CD4-positive, alpha-beta T cell treated with Interferon gamma for 1 hour (primary cell): ENCODE results near the gene LRRK2.
"Not testable (repeated sequence)": the region's sequence is repeated elsewhere in the genome, so short reads cannot be mapped to it uniquely, and the experiment has no call there.

ENCODE experiments used
- DNase-seq: peaks from one replicate; pipeline ENCODE4 v3.0.0-alpha.2; 2020

The LRRK2 gene

DNA sequence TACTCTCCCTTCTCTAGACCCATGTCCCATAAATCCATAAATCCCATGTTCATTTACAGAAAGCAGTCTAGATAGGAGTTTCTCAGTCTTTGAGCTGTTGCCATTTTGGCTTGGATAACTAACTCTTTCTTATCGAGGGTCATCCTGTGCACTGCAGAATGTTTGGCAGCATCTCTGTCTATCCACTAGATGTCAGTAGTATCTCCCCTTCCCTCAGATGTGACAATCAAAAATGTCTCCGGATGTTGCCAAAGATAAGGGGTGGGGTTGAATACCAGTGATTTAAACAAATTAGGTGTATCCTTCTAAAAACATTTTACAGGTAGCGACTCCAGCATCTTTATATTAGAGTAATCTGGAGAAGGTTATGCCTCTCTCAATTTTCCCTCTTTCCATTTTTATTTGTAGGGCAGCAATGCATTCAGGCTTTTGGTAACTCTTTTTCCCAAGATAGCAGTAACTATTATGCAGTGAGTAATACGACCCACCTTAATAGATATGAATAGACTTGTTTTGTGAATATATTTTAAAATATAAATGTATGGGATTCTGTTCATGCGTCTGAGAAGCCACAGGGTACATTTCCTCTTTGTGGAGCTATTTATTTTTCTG is 100.7 kb downstream of the LRRK2 start:
- DNase-seq, result no peak

DNA sequence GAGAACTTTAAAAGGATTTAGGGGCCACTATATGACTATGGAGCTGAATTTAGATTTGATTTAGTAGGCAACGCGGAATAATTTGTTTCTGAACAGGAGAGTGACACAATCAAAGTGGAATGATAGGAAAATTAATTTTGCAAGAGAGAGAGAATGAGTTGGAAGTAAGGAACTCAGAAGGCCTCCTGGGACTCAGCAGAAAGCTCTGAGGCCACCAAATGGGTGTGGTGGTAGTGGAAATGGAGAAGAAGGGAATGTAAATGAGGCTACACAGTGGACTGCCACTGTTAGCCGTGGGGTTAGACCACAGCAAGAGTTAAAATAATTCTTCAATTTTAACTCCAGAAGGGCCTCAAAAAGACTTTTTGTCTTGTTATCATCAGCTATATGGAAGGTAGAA is 102.7 kb downstream of the LRRK2 start:
- DNase-seq, result no peak

DNA sequence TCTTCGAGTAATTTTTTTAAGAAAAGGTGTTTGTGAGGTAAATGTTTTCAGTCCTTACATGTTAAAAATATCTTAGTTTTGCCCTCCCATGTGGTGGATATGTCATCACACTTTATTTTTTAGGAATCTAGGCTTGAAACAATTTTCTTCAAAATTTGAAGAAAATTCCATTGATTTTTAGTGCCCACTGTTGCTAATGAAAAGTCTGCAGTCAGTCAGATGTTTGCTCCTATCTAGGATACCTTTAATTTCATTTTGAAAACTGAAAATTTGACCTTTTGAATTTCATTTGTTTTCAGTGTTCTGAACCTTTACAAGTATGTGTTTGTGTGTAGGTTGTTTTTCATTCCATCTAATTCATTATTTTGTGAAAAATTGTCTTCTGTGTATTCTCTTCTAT is 105.4 kb downstream of the LRRK2 start:
- DNase-seq, result no peak

DNA sequence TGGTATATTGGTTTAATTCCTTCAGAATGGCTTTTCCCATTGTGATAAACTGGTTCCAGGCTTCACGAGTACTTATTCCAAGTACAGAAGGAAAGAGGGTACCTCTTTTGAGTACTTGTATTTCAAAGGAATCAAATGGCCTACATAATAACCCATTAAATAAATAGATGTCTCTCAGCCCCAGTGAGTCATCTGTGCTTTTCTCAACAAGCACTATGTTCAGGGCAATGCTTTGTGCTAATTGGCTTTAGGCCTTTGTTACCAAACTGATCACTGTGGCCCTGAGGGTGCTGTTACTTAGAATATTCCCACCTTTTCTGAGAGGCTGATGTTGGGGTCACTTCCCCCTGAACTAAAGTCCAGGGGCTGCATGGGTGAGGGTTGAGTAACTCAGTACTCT is 107.1 kb downstream of the LRRK2 start:
- no peak for DNase-seq

DNA sequence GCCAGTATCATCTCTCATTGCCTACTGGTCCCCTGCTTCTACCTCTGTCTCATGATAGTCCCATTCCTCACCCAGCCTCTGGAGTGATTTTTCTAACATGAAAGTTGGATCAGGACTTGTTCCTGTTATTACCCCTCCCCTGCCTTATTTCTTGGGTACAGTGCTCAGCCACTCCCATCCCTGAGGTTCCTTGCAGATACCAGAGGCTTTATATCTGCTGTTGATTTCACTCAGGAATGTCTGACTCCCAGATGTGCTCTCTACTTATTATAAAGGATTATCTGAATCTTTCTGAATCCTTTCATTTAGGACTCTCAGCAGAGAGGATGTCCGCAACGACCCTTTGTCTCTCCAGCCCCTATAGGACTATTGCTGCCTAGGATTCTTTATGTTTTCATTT is 111.2 kb downstream of the LRRK2 start:
- DNase-seq, result no peak

DNA sequence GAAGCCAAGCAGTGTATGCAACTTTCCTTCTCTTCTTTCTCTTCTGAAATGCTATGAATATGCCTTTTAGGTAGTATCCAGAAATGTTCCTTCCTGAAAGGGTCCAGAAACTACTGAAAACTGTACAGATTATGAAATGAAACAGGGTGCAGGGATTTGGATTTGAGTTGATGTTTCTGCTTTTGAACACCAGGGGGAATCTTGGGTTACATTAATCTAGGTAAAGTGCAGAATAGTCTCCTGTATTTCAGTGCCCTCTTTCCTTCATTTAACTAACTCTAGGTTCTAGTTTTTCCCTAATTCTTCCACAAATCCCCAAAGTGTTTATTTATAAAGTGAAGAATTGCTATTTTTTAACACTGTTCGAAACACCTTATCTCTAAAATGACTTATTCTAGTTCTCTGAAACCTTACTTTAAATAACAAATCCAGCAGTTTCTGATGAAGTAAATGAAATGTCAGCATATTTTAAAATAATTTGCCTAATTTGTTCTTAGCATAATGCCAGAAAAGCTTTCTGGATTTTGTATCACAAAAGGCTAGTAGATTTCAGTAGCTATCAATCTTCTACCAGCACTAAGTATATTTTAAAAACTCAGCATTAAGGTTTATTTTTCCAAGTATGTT is 111.9 kb downstream of the LRRK2 start:
- DNase-seq, result no peak

DNA sequence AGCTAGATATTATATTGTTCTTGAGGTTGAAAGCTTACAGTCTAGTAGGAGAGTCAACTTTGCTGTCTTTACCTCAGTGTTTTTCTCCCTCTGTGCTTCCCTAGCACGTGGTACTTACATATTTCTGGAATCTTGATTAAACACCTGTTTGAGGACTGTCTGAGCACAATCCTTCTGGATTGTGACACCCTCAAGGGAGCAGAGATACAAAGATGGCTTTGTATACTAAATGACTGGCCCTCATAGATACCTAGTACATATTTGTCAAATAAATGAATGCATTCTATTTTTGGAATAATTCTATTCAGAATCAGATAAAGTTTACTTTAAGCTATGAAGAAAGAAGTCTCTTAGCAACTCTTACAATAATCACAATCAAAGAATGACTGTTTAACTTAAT is 113.3 kb downstream of the LRRK2 start:
- DNase-seq, result no peak

DNA sequence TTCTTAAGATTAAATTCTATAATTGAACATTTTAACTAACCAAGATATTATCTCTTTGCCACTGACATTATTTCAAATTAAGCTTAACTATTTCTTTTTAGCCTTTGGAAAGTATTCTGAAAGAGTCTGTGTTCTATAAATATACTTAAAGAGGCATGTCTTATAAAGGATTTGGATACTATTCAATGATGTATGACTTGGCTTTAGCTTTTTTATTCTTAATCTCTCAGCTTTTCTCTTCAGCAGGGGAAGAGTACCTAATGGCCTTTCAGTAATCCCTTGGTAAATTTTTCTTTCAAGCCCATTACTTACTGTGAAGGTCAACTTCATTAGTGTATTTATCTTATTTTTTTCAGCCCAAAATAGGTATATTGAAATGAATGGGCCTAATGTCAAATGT is 113.8 kb downstream of the LRRK2 start:
- no peak for DNase-seq

DNA sequence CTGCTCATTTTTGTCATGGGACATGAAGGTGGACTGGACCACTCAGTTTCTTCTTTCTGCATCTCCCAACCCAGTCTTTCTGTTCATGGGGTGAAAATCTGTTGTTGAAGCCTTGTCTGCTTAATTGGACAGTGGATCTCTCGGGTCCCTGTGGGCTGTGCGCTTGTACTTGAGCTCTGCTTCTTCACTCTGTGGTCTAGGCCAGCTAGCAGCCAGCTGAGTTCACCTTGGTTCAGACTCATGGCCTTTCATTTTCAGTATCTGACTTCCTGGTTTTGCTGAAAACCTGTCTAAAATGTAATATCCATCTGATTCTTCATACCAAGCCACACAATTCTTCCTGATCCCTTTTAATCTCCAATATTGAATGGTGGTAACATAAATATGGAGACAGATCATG is 117.2 kb downstream of the LRRK2 start:
- no peak for DNase-seq

DNA sequence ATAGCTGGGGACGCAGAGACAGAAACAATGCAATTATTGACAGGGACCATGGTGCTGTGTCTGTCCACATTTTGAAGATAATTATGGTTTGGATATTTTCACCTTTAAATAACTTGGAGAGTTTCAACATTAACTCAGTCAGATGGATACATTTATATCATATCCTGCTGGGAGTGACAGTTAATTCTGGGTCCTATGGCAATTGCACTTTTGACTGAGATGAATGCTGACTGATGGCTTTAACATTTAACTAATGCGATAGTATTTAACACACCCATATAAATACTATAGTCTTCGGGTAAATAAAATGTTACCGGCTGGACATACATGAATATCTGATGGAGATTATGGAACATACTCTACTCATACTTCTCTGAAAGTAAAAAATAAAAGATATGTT is 118.3 kb downstream of the LRRK2 start:
- DNase-seq, result no peak

DNA sequence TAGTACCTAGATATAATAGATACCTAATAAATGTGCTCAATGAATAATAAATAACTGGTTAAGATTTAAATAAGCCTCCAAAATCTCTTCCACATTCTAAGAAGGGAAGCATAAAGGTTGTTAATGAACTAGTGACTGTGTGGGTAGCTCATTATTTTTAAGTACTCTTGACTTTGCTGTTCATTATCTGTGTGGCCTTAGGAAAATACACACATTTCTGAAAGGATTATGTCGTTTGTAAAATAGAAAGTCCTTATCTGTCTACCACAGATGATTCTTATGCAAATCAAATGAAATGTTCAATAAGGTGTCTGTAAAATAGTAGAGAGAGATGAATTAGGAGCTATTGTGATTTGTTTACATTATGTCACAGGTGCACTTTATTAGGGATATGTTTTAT is 119.5 kb downstream of the LRRK2 start:
- DNase-seq, result no peak

DNA sequence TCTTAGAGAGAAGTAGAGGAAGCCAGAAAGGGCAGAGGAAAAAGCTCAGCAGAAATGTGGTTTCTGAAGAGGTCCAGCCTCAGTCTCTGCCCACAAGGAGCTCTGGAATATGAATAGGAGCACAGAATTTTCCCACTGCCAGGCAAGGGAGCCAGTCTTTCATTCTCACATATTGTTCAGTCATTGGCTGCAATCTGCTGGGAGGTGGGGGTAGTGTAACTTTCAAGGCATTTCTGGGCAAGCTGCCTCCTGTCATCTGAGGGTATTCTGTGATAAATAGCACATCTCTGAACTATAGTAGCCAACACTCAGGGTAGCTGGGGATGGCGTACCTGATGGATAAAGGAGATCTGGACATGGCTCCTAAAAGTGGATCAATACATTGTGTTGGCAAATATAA is 127.2 kb downstream of the LRRK2 start:
- no peak for DNase-seq

DNA sequence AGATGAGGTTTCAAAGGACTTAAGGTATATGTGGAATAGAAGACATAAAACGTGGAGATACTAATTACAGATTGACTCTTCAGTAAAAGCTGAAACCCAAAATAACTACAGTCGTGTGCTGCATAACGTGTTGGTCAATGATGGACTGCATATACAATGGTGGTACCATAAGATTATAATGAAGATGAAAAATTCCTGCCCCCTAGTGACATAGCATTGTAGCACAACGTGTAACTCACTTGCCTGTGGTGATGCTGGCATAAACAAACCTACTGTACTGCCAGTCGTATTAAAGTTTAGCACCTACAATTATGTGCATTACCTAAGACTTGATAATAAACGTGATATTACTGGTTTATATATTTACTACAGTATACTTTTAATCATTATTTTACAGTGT is 150.3 kb downstream of the LRRK2 start:
- DNase-seq, result no peak

DNA sequence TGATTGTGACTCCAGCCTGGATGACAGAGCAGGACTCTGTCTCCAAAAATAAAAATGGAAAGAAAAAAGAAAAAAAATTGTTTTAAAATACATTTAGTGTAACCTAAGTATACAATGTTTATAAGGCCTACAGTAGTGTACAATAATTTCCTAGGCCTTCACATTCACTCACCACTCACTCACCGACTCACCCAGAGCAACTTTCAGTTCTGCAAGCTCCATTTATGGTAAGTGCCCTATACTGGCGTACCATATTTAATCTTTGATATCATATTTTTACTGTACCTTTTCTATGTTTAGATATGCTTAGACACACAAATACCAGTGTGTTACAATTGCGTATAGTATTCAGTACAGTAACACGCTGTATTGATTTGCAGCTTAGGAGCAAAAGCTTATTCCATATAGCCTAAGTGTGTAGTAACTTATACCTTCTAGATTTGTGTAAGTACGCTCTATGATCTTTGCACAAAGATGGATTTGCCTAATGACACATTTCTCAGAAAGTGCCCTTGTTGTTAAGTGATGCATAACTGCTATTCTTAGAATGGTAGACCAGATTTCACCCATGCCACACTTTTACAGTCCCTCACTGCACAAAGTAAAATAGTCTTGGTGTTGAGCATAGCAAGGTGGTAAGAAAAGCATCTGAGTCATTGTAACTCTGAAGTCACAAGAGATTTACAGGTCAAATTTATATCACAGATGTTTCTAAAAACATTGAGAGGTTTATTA is 151.9 kb downstream of the LRRK2 start:
- no peak for DNase-seq

DNA sequence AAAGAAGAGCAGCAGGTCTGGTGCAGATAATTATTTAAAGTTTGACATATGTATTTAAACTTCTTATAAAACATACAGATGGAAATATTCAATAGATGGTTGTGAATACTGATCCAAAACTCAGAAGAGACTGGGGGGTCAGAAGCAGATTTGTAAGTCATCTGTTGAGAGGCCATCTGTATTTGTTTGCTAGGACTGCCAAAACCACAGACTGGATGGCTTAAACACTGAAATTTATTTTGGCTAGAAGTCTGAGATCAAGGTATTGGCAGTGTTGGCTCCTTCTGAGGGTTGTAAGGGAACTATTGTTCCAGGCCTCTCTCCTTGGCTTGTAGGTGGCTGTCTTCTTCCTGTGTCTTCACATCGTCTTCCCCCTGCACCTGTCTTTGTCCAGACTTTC is 153.9 kb downstream of the LRRK2 start:
- DNase-seq, result no peak

DNA sequence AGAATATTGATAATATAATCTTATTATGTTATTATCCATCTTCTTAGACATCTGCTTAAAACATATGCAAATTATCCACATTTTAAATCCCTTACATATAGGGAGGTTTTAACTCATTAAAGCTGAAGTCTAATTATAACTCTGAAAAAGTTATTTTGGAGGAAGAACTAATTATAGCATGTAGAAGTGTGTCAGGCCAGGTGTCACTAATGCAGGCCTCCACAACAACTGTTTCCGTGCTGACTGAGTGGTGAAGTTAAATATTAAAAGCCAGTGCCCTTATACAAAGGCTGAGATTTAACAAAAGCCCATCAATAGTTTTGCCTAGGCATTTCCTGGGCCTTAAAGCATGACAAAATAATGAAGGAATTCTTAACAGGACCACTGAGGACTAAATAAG is 157.4 kb downstream of the LRRK2 start:
- DNase-seq, result no peak

DNA sequence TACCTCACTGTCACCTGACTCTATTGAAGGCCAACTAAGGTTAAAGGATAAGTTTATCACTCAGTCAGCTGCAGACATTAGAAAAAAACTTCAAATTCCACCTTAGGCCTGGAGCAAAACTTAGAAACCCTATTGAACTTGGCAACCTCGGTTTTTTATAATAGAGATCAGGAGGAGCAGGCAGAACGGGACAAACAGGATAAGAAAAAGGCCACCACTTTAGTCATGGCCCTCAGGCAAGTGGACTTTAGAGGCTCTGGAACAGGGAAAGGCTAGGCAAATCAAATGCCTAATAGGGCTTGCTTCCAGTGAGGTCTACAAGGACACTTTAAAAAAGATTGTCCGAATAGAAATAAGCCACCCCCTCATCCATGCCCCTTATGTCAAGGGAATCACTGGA is 162.5 kb downstream of the LRRK2 start:
- DNase-seq, result not testable (repeated sequence)

DNA sequence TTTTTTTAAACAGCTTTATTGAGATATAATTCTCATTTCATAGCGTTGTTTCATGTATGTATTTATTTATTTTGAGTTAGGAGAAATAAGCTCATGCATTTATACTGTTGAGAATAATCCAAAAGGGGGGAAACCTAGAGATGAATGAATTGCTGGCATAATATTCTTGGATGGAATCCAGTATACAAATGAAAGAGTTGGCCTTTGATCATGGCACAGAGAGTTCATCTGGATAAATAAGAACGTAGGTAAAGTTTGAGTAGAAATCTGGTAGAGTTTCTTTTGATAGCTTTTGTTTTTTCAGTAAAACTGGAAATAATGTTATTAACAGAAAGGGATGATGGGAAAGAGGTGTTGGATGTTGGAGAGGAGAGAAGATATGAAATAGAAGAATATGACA is 166.2 kb downstream of the LRRK2 start:
- DNase-seq, result no peak

DNA sequence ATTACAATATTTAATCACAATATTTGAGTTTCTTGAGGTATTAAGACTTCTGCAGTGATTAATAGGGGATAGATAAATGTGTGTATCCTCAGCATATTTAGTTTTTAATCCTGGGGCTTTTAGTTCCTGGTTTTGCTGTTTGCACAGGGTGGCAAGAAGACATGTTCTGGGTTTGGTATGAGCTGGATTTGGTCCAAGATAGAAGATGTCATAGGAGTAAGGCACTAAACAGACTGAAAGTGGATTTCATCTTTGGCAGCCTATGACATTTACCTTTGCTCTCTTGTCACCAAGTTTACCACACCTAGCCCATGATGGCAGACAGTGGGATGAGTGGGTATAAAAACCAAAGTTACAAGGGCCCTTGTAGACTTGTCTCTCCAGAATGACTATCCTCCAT is 168.2 kb downstream of the LRRK2 start:
- no peak for DNase-seq

DNA sequence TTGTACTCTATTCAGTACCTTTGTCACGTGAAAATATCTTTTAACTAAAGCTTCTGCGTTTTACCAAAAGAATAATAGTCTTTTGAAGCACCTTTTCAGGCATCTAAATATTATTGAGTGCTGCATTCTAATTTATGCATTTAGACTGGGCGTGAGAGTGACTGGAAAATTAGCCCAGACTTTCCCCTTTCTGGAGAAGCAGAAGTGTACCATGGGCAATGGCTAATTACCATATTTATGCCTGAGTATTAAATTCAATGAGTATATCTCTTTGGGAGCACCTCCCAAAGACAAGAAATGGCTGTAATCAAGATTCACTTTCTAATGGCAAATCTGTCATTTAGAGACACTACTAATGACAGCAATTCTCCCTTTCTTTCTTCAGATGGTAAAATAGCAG is 174.9 kb downstream of the LRRK2 start:
- DNase-seq, result no peak

DNA sequence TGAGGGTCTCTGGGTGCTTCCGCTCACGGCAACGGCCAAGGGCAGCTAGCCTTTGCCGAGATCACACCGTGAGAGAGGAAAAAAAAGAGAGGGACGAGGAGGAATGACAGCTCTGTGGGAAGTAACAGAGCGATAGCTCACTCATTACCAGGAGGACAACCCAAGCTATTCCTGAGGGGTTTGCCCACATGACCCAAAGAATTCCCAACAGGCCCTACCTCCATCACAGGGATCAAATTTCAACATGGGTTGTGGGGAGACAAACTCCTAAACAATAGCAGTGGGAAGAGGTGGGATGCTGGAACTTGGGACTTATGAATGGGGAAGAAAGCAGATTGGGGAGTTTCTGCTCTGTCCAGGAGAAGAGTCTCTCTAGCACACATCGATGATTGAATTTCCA is 180.6 kb downstream of the LRRK2 start:
- DNase-seq, result no peak
